ENCODE results near the gene EXOSC10. TPM values are rescaled to one million over a fixed set of nuclear protein-coding genes. Genes with fewer than 3 reads are reported as not detected.
"Not testable (repeated sequence)": the region's sequence is repeated elsewhere in the genome, so short reads cannot be mapped to it uniquely, and the experiment has no call there.

EXOSC10 gene
- total and polyA plus RNA-seq, 2 experiments from 2014 or later, result 52.3 to 69.3 TPM

GRCh38 chr1:11024154-11024873 lies 75.4 kb downstream of the EXOSC10 start:
- Histone ChIP-seq H3K27ac (no peak overlapping the region), H3K27me3 (no peaks in the 10 kb centered on the region), H3K4me1 (ENCODE audit: low read depth) (no peaks in the 10 kb centered on the region), H3K36me3 (peaks cover 75% of the 10 kb centered on the region), H3K9me3 (ENCODE audit: low read depth) (no peaks in the 10 kb centered on the region), H3K4me3 (no peak overlapping the region)
- TF ChIP-seq, protein P1, sequence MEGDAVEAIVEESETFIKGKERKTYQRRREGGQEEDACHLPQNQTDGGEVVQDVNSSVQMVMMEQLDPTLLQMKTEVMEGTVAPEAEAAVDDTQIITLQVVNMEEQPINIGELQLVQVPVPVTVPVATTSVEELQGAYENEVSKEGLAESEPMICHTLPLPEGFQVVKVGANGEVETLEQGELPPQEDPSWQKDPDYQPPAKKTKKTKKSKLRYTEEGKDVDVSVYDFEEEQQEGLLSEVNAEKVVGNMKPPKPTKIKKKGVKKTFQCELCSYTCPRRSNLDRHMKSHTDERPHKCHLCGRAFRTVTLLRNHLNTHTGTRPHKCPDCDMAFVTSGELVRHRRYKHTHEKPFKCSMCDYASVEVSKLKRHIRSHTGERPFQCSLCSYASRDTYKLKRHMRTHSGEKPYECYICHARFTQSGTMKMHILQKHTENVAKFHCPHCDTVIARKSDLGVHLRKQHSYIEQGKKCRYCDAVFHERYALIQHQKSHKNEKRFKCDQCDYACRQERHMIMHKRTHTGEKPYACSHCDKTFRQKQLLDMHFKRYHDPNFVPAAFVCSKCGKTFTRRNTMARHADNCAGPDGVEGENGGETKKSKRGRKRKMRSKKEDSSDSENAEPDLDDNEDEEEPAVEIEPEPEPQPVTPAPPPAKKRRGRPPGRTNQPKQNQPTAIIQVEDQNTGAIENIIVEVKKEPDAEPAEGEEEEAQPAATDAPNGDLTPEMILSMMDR (IDR thresholded peaks at IDR 0.05; ENCODE audit: low read depth, low read length), result no peak
- DNase-seq (ENCODE audit: low read depth in 1 of 2, low spot score in 1 of 2), result no peak

- TF ChIP-seq, protein P1 (IDR thresholded peaks at IDR 0.05; ENCODE audit: low read depth, low read length), result no peak
- H3K36me3 ChIP-seq, result peaks cover 87% of the 10 kb centered on the region
- H3K27ac ChIP-seq, result no peak overlapping the region
- H3K27me3 ChIP-seq, result no peaks in the 10 kb centered on the region
- no peaks in the 10 kb centered on the region for H3K9me3 ChIP-seq (ENCODE audit: low read depth)
- no peak for DNase-seq (ENCODE audit: low read depth in 1 of 2, low spot score in 1 of 2)
- no peak overlapping the region for H3K4me3 ChIP-seq
- no peaks in the 10 kb centered on the region for H3K4me1 ChIP-seq (ENCODE audit: low read depth)
These were observed 76.5 kb downstream of the EXOSC10 start for GRCh38 chr1:11023201-11023600.

DNA sequence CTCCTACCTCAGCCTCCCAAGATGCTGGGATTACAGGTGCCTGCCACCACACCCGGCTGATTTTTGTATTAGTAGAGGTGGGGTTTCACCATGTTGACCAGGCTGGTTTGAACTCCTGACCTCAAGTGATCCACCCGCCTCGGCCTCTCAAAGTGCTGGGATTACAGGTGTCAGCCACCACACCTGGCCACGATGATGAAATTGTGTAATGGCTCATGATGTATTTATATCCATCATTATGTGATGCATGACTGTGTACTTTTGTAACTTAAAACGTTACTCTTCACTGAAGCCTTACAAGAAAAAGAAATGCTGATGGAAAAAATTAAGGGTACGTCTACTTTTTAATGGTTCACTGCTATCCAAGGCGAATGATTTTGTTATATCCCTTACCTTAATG lies 79.7 kb downstream of the EXOSC10 start:
- TF ChIP-seq, protein P1 (IDR thresholded peaks at IDR 0.05; ENCODE audit: low read depth, low read length), result no peak
- no peak for DNase-seq (ENCODE audit: low read depth in 1 of 2, low spot score in 1 of 2)
- Histone ChIP-seq H3K4me3 (no peak overlapping the region), H3K9me3 (ENCODE audit: low read depth) (no peaks in the 10 kb centered on the region), H3K27ac (no peak overlapping the region), H3K27me3 (no peaks in the 10 kb centered on the region), H3K4me1 (ENCODE audit: low read depth) (no peaks in the 10 kb centered on the region), H3K36me3 (peaks cover 88% of the 10 kb centered on the region)

GRCh38 chr1:11019358-11019757 lies 80.3 kb downstream of the EXOSC10 start:
- DNase-seq (ENCODE audit: low read depth in 1 of 2, low spot score in 1 of 2); H3K4me3 ChIP-seq; H3K9me3 ChIP-seq (ENCODE audit: low read depth); H3K27ac ChIP-seq; H3K4me1 ChIP-seq (ENCODE audit: low read depth); H3K27me3 ChIP-seq: not testable (repeated sequence)
- peaks cover 88% of the 10 kb centered on the region for H3K36me3 ChIP-seq

Other genes starting within 250 kb of the EXOSC10 start
- 67.0 and 102 TPM in 2 replicates for gene TARDBP, start 87.2 kb downstream of the EXOSC10 start, total RNA-seq
- 189 and 213 TPM in 2 replicates for gene TARDBP, start 87.2 kb downstream of the EXOSC10 start, polyA plus RNA-seq
- not detected in 2 replicates for gene MASP2, start 52.6 kb downstream of the EXOSC10 start, total RNA-seq
- 0.39 and 0.40 TPM in 2 replicates for gene MASP2, start 52.6 kb downstream of the EXOSC10 start, polyA plus RNA-seq
- 48.6 and 62.8 TPM in 2 replicates for gene SRM, start 39.9 kb downstream of the EXOSC10 start, total RNA-seq
- gene SRM, start 39.9 kb downstream of the EXOSC10 start, polyA plus RNA-seq, result 108 and 184 TPM in 2 replicates
- not detected in 2 replicates for gene ANGPTL7, start 89.5 kb upstream of the EXOSC10 start, total RNA-seq
- not detected in 2 replicates for gene ANGPTL7, start 89.5 kb upstream of the EXOSC10 start, polyA plus RNA-seq
- gene MTOR, start 162.7 kb upstream of the EXOSC10 start, total RNA-seq, result 44.9 and 45.7 TPM in 2 replicates
- gene MTOR, start 162.7 kb upstream of the EXOSC10 start, polyA plus RNA-seq, result 19.2 and 21.5 TPM in 2 replicates
- gene UBIAD1, start 173.3 kb upstream of the EXOSC10 start, total RNA-seq, result 8.0 and 18.7 TPM in 2 replicates
- 16.6 and 16.9 TPM in 2 replicates for gene UBIAD1, start 173.3 kb upstream of the EXOSC10 start, polyA plus RNA-seq